Dermis lymphatic vessel endothelial cell (primary cell): ENCODE results near the gene TRIM41. TPM values are rescaled to one million over a fixed set of nuclear protein-coding genes. Genes with fewer than 3 reads are reported as not detected.

Experiments
- total RNA-seq: library from RNA; depleted of rRNA; stranded (reverse); fragments of >200 nt; gene quantifications from 2 replicates; pipeline ENCODE4 v1.2.1, GENCODE V29; 2014

TRIM41 gene
- total RNA-seq: 8.2 and 9.3 TPM in 2 replicates

DNA sequence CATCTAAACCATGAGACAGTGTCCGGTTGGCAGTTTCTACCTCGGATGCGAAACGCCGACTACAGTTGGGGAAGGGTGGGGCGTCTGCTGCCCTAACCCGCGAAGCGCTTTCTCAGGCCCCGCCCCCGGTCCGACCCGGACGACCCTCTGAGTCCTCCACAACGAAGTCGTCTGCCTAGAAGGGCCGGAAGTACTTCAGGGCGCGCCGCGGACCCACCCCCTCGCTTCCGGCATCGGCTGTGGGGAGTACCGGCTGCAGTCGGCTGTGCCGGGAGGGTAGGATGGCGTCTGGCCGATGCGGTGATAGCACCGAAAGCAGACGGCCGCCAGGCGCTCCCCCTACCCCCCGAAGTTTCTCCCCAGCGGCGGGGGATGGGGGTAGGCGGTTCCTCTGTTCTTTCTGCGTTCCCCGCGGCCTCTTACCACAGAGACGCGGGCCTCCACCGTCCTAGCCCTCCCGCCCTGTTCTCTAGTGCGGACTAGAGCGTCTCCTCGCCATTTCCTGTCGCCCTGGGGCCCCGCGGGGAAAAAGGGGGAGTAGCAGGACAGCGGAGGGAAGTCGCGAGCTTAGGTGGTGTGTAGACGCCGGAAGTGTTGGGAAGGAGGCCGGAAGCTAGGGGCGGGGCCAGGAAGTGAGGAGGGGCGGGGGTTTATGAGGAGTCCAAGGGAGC, at the start of gene TRIM41:
Gene TRIM41, plus strand, starts transcription at position 224 of the 671 bp plus-strand sequence. CDS start 719 bp downstream, outside the sequence.

GRCh38 chr5:181204826-181205760, 18.0 kb upstream of the TRIM41 start, which contains the start of gene TRIM7:
Gene TRIM7 (minus strand): TSS chr5:181205196. CDS start chr5:181205110, 86 bp downstream.

DNA sequence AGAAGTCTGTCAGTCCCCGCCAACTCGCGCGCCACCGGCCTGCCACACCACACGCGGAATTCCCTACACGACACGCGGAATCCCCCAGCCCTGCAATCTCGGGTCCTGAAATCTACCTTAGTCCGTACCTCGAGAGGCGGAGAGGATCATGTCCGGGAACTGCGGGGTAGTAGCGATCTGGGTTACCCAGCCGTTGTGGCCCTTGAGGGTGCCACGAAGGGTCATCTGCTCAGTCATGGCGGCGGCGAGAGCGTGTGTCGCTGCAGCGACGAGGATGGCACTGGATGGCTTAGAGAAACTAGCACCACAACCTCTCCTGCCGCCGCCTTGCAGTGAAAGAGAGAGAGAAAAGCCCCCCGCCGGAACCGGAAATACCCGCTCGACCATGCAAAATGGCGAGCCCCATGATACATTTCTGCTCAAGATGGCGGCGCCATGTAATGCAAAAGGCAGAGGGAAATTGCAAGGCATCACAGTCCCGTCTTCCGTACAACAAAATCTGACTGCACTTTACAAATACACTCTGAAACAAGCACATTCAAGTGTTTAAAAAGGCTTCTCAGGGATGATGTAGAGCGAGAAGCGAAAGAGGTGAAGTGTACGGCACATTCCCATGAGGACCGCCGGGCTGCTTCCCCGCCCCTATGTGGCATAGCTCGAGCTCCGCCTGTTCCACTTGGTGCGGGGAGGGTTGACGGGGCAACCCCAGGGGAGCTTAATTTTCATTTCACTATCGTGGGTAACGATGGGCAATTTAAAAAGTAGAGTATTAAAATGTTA, 20.7 kb downstream of the TRIM41 start, which contains the start of gene RACK1:
Gene RACK1, minus strand, starts transcription at position 343 of the 780 bp plus-strand sequence. Its CDS starts 106 bp downstream, at position 237.

DNA sequence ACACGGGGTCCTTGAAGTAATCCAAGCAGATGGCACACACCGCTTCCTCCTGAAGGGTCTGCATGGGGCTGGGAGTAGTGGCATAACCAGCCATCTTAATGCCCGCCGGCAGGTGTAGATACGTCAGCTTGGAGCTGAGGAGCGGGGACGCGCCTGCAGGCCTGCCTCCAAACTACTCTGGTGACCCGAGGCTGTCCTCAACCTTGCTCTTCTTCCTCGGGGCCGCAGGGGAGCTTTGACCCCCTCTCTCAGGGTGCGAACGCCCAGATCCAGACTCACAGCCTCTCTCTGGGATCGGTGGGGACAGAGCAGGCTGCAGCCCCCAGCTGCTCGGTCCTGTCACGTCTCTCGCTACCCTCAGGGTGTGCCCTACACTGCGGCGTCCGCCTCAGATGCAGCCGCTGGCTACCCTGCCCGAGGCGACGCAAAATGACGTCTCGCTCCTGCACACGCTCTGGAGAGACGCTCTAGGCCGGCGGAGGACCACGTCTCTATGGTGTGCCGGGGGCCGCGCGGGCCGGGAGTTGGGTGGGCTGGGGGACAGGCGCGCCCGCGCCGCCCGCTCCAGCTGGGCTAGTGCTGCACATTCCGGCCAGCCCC, 37.7 kb downstream of the TRIM41 start, which contains the start of gene TRIM52:
Gene TRIM52, minus strand, starts transcription at position 424 of the 600 bp plus-strand sequence. Its CDS starts 330 bp downstream, at position 94.

Other genes with a start within 250 kb of the TRIM41 start
- under 0.01 TPM in 2 replicates for gene BTNL3, start 234.4 kb upstream of the TRIM41 start, total RNA-seq
- 0.11 and 0.60 TPM in 2 replicates for gene BTNL9, start 183.0 kb upstream of the TRIM41 start, total RNA-seq
- gene OR2V1, start 92.1 kb upstream of the TRIM41 start, total RNA-seq: not detected in 2 replicates
- gene OR2V2, start 75.7 kb upstream of the TRIM41 start, total RNA-seq: 0.11 TPM in 1 of 2 replicates, not detected in the other
- gene TRIM7, start 18.1 kb upstream of the TRIM41 start, total RNA-seq: 1.7 and 1.8 TPM in 2 replicates
- 7,121 and 7,227 TPM in 2 replicates for gene RACK1, start 20.6 kb downstream of the TRIM41 start, total RNA-seq
- gene TRIM52, start 37.9 kb downstream of the TRIM41 start, total RNA-seq: 4.2 and 5.7 TPM in 2 replicates
- not detected in 2 replicates for gene OR4F3, start 144.0 kb downstream of the TRIM41 start, total RNA-seq